HCT116 (cell line): ENCODE measurements around the gene C6orf62.

Experiments used
- CBX3 ChIP-seq: IDR thresholded peaks from 2 replicates; pipeline ENCODE4 v1.6.1; 2012; ENCODE audit warnings: low read depth
- CTCF ChIP-seq, 3 experiments: fragments of 200-600 bp in 1 of 3; sonication (generic) in 1 of 3; IDR thresholded peaks in 2 of 3; conservative IDR thresholded peaks in 1 of 3; 2 replicates each; pipeline ENCODE4 v1.5.1; 2012 to 2017; ENCODE audit warnings: low read depth in 2 of 3, low read length in 2 of 3, antibody characterized with exemption in 1 of 3, borderline replicate concordance in 1 of 3, control low read depth in 1 of 3, mild to moderate bottlenecking in 1 of 3, mixed read lengths in 1 of 3, mixed run types in 1 of 3, moderate library complexity in 1 of 3; ENCODE audit not compliant: insufficient read depth in 1 of 3
- EGR1 ChIP-seq: IDR thresholded peaks from 2 replicates; pipeline ENCODE4 v1.6.1; 2012; ENCODE audit warnings: low read depth
- EZH2 ChIP-seq: fragments of 200-600 bp; sonication (generic); IDR thresholded peaks from 2 replicates; pipeline ENCODE4 v1.6.1; 2017; ENCODE audit warnings: antibody characterized with exemption, mixed run types
- EZH2phosphoT487 ChIP-seq: fragments of 200-600 bp; IDR thresholded peaks from 2 replicates; pipeline ENCODE4 v1.6.1; 2018; ENCODE audit warnings: antibody characterized with exemption, borderline replicate concordance
- JUND ChIP-seq: IDR thresholded peaks from 2 replicates; pipeline ENCODE4 v1.6.1; 2012
- POLR2A ChIP-seq: IDR thresholded peaks from 2 replicates; pipeline ENCODE4 v1.7.0; 2011; ENCODE audit warnings: borderline replicate concordance; ENCODE audit not compliant: insufficient read depth, insufficient read length; ENCODE audit errors: extremely low read depth
- POLR2AphosphoS5 ChIP-seq: IDR thresholded peaks from 2 replicates; pipeline ENCODE4 v1.6.1; 2011; ENCODE audit warnings: mild to moderate bottlenecking, low read depth, low read length, moderate library complexity
- RAD21 ChIP-seq: IDR thresholded peaks from 2 replicates; pipeline ENCODE4 v1.6.1; 2012; ENCODE audit warnings: low read depth, mild to moderate bottlenecking
- REST ChIP-seq: IDR thresholded peaks from 2 replicates; pipeline ENCODE4 v1.6.1; 2012; ENCODE audit warnings: low read depth
- SP1 ChIP-seq: IDR thresholded peaks from 2 replicates; pipeline ENCODE4 v1.6.1; 2012; ENCODE audit warnings: low read depth
- YY1 ChIP-seq: IDR thresholded peaks from 2 replicates; pipeline ENCODE4 v1.6.1; 2011; ENCODE audit warnings: low read length, low read depth, moderate library complexity, mild to moderate bottlenecking; ENCODE audit not compliant: insufficient replicate concordance; ENCODE audit errors: extremely low read depth
- ZFX ChIP-seq: fragments of 450-650 bp; IDR thresholded peaks from 2 replicates; pipeline ENCODE4 v1.6.1; 2017
- TF ChIP-seq, protein P1 (sequence below): IDR thresholded peaks from 2 replicates; pipeline ENCODE4 v1.6.1; 2012

DNA sequence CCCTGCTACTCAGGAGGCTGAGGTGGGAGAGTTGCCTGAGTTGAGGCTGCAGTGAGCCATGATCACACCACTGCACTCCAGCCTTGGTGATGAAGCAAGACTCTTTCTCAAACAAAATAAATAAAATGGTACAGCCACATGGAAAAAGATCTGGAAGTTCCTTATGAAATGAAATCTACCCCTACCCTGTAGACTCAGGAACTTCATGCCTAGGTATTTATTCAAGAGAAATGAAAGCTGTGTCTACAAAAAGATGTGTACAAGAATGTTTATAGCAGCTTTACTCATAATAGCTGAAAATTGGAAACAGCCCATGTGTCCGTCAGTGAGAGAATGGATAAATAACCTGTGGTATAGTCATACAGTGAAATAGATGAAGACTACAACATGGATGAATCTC is 15.2 kb upstream of the C6orf62 start:
- TF ChIP-seq POLR2A: no peak
- TF ChIP-seq YY1: no peak
- TF ChIP-seq REST: no peak
- TF ChIP-seq CTCF (IDR thresholded peaks at IDR 0.05 in 2 of 3, conservative IDR thresholded peaks at IDR 0.05 in 1 of 3; ENCODE audit: borderline replicate concordance in 1 of 3, insufficient read depth in 1 of 3, low read depth in 2 of 3, low read length in 2 of 3): no peak
- TF ChIP-seq POLR2AphosphoS5: no peak
- no peak for TF ChIP-seq CBX3
- no peak for TF ChIP-seq EGR1
- TF ChIP-seq RAD21: no peak
- TF ChIP-seq, protein P1, sequence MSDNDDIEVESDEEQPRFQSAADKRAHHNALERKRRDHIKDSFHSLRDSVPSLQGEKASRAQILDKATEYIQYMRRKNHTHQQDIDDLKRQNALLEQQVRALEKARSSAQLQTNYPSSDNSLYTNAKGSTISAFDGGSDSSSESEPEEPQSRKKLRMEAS: no peak
- no peak for TF ChIP-seq JUND
- TF ChIP-seq ZFX: no peak
- TF ChIP-seq SP1: no peak
- TF ChIP-seq EZH2: no peak
- TF ChIP-seq EZH2phosphoT487: no peak
